GM18868 (cell line): ENCODE measurements around the gene SLAMF6.

Experiments
- ATAC-seq: cut with Tn5 transposase; IDR thresholded peaks from one replicate; pipeline ENCODE4 v1.9.1; 2021; ENCODE audit warnings: mild to moderate bottlenecking, moderate library complexity; ENCODE audit not compliant: unreplicated experiment

The SLAMF6 gene

DNA sequence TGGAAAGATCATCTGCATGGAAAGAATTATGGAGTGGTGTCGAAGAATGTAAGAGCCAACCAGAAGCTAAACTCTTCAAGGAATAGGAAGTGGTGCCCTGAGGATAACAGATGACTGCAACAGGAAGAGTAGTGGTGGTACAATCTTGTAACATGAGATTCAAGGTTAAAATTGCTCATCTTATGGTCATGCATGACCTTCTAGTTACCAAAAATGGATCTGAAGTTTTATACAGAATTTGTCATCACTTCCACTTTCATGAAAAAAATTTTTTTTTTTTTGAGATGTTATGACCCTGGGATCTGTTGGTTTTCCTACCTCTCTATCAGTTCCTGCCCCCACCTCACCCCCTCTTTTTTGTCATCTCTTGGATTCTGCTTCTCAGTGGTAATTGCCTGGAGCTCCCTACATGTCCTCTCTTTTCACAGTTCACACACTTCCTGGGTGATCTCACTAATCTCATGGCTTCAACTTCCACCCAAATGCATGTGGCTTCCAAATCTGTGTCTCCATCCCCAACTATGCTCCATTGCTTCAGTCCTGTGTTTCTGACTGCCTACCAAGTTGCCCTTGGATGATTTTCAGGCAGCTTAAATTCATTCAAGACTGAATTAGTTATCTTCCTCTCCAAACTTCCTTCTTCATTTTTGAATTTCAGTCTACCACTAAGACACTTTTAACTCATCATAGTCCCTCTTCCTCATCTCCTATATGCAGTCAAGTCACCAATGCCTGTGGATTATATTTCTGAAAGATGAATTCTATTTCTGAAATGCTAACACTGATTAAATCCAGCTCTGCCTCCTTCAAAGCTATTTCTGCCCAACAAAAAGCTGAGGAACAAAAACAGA is 48.4 kb downstream of the SLAMF6 start:
- ATAC-seq: peak; percentile 92

GRCh38 chr1:160472112-160472511 is 50.9 kb downstream of the SLAMF6 start:
- no peak for ATAC-seq

GRCh38 chr1:160471253-160471652 is 51.8 kb downstream of the SLAMF6 start:
- ATAC-seq: no peak

- ATAC-seq: no peak
Observed at GRCh38 chr1:160467576-160467975, 55.5 kb downstream of the SLAMF6 start.

GRCh38 chr1:160466961-160467360 is 56.1 kb downstream of the SLAMF6 start:
- peak; percentile 56 for ATAC-seq

DNA sequence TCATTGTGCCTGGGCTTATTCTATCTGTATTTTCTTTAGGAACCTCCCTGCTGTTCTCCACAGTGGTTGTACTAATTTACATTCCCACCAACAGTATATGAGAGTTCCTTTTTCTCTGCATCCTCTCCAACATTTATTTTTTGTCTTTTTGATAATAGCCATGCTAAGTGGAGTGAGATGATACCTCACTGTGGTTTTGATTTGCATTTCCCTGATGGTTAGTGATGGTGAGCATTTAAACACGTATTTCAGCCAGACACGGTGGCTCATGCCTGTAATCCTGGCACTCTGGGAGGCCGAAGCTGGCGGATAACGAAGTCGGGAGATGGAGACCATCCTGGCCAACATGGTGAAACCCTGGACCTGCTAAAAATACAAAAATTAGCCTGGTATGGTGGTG is 57.9 kb downstream of the SLAMF6 start:
- no peak for ATAC-seq

GRCh38 chr1:160460683-160461287 is 62.3 kb downstream of the SLAMF6 start:
- no peak for ATAC-seq

- peak; percentile 40 for ATAC-seq
Observed at GRCh38 chr1:160460214-160460642, 62.8 kb downstream of the SLAMF6 start.

DNA sequence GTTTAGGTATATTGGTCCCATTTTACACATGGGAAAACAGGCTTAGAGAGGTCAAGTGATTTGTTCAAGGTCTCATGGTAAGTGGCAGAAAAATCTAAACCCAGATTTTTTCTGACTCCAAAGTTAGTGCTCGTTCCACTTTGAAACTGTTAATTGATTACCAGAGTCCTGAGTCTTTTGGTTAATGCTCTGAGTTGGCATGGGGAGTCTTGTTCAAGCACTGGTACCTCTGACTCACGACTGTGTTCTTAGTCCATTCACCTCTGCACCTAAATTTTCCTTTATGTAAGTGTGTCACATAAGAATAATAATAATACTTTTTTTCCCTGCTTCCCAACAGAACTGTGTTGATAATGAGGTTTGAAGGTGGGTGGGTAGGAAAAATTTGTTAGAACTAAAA is 63.4 kb downstream of the SLAMF6 start:
- no peak for ATAC-seq

- ATAC-seq: no peak
Observed at GRCh38 chr1:160459056-160459455, 64.0 kb downstream of the SLAMF6 start.

DNA sequence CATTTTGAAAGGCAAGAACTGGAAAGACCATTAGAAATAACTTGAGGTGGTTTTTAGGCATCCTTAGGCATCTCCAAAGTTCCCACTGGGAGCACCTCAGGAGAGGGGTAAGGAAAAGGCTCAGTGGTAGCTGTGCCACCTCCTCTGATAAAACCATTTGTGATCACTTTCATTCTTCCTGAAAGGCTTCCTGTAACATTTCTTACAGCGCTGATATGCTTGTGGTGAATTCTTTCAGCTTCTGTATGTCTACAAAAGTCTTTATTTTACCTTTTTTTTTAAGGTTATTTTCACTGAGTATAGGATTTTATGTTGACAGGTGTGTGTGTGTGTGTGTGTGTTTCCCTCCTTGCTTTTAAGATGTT is 67.9 kb downstream of the SLAMF6 start:
- ATAC-seq: no peak

DNA sequence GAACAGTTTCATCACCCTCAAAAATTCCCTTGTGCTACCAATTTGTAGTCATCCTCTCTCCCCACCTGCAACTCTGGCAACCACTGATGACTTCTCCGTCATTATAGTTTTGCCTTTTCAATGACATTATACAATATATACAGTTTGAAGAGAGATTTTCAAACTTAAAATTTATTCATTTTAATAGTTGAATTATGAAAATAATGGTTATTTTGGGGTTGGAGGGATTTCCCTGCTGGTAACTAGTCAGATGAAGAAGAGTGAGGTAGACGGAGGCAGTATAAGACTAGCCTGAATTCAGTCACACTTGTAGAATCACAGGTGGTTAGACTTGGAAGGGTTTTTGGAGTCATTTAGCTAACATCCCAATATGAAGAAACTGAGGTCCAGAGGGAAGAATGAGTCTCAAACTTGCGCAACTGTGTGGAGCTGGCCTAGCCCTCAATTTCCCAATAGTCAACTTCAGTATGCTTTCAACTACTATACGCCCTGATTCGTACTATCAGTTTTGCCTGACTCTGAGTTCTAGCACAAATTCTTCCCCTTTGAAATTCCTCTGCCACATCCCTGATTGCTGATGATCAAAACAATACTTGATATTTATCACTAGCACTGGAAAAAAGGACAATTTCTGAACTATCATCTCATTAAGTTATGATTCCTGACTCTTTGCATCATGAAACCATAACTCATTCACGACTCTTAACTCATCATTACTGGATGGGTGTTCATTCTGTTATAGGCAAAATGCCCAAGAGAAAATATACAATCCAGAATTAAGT is 68.5 kb downstream of the SLAMF6 start:
- peak; percentile 46 for ATAC-seq

- peak; percentile 64 for ATAC-seq
Observed at GRCh38 chr1:160453443-160453842, 69.6 kb downstream of the SLAMF6 start.

DNA sequence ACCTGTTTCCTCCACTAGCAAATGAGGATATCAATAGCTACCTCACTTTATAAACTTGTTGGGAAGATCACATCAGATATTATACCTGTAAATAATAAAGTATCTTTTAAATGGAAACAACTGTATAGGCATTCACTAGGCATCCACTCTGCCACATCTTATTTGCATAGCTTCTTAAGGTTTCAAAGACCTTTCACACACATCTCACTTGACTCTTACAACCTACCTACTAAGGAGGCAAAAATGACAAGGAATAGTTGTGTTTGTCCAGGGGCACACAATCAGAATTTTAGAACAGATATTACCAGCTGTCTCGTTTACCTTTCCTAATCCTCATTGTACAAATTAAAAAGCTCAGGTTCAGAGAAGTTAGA is 71.2 kb downstream of the SLAMF6 start:
- no peak for ATAC-seq

DNA sequence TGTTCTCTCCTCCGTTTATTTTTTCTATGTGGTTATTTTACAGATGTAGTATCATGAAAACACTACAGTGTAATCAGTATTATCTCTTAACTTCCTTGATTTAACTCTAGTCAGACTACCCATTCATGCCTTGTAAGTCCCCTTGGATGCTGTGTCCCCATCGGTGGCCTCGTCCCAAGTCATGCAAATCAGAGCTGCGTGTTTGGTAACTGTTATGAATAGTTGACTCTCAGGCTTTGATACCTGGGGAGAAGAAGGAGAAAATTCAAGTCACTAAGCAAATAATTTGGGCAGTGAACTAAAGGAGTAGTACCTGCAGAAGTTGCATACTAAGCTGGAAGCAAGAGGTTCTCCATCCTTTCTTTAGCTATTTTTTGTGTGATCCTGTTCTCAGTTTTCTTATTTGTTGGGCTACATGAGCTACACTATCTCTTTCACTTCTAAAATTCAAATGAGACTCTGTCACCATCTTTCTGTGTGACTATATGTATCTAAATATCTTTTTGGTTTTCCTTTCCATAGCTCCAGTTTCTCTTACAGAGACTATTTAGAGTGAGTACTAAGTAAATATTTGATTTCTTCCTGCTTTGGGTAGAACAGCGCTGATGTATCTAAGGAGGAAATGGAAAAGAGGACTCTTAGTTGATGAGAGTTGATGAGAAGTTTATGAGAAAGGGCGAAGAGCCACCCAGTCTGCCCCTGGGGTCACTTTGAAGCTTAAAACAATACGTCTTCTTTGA is 71.8 kb downstream of the SLAMF6 start:
- peak; percentile 35 for ATAC-seq

GRCh38 chr1:160449494-160449893 is 73.6 kb downstream of the SLAMF6 start:
- no peak for ATAC-seq

DNA sequence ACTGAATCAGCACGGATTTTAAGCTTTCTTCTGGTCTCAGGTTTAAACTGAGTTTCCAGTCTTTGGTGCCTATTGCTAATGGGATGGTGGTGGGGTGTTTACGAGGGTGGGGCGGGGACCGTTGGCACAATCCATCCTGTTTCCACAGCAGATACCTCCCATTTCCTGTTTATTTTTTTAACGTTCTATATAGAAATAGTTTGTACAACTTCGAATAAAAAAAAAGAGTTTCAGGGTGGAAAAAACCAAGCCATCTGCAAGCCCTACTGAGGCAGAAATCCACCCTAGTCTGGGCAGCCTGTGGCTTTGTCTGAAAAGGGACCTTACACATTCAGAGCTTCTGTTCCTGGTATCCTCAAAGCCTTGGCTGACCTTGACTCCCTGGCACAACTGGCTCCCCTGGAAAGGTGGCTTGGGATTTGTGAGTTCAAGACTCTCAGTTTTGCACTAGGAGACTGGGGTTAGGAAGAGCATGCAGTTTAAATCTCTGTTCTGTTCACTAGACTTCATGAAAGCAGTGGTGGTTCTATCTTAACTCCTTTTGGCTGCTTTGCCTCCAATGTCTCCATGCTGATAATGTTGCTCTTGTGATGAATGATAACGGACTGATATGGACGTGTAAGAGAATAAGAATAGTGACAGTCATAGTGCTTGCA is 76.0 kb downstream of the SLAMF6 start:
- no peak for ATAC-seq

DNA sequence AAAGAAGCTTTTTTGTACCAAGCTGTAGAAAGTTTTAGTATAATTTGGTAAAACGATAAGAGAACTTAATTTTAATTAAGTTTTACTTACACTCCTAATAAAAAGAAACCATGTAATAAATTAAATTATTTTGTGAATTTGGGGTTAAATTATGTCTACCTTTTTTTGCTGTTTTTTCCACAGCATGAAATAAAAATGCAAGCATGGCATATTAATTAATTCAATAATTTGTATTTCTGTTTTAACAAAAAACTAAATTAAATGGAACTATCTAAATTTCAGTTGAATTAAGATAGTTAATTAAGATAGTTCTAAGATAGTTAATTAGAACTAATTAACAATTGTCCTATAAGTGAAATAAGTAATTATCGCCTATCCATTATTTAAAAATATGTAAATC is 83.3 kb downstream of the SLAMF6 start:
- no peak for ATAC-seq

DNA sequence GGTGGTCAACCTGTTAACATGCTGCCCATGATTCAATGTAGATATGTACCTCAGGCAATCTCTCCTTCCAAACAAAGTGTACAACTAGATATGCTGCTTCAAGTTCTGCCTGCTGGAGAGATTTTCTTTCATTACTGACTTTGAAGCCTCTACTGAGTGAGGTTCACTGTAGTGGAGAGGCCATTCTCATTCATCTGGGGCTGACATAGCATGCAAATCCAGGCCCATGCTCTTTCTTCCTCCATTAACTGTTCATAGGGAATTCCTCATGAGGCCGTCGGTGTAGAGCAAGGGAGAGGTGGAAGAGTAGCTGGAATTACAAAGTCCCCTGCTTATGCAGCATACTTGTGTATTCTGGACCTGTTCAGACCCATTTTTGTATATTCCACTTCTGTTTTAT is 84.1 kb downstream of the SLAMF6 start:
- no peak for ATAC-seq

DNA sequence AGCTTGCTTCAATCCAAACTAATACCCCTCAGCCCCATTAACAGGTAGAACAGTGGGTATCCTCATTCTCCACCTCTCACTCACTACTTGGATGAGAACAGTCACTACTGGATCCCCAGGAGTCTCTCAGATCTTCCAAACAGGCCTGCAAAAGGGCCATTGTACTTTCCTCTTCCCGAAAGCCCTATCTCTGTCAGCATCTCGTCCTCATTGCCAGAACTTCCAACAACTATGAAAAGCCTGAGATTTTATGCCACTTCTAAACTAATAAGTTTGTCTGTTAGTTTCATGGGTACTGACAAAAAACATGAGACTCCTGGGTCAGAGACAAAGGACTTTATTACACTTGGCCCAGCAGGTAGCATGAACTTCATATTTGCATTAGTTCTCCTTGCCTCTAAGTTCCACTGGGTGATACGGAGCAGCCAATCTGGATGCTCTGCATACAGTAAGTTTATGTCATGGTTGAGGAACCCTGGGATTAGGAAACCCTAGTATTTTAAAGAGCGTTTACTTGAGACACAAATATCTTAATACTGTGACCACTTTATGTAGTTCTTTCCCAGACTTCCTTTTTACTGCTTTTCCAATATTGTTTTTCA is 84.6 kb downstream of the SLAMF6 start:
- ATAC-seq: no peak
